H1 (cell line): ENCODE data around the gene TRIM52. TPM values are rescaled to one million over a fixed set of nuclear protein-coding genes. Genes with fewer than 3 reads are reported as not detected.

ENCODE experiments used
- BACH1 ChIP-seq: IDR thresholded peaks from 2 replicates; pipeline ENCODE4 v1.6.1; 2012; ENCODE audit warnings: low read length, improper control_type of control experiment
- CBX8 ChIP-seq: fragments of 300-800, 300-1000 bp; sonication (generic); IDR thresholded peaks from 2 replicates; pipeline ENCODE4 v1.7.1; 2016; ENCODE audit warnings: low read depth, low read length, borderline replicate concordance
- CREB1 ChIP-seq: IDR thresholded peaks from 2 replicates; pipeline ENCODE4 v1.6.1; 2012; ENCODE audit warnings: inconsistent platforms
- EZH2 ChIP-seq: fragments of 200-600 bp; sonication (generic); IDR thresholded peaks from 2 replicates; pipeline ENCODE4 v1.7.1; 2012; ENCODE audit warnings: low read depth, mild to moderate bottlenecking, moderate library complexity, low read length, inconsistent platforms; ENCODE audit not compliant: severe bottlenecking
- SP1 ChIP-seq: IDR thresholded peaks from 2 replicates; pipeline ENCODE4 v1.6.1; 2011; ENCODE audit warnings: low read depth, low read length
- SP4 ChIP-seq: IDR thresholded peaks from 2 replicates; pipeline ENCODE4 v1.6.1; 2012; ENCODE audit warnings: low read length, inconsistent platforms
- SUZ12 ChIP-seq: fragments of 200-600 bp; sonication (generic); IDR thresholded peaks from 2 replicates; pipeline ENCODE4 v1.6.1; 2012; ENCODE audit warnings: mild to moderate bottlenecking, inconsistent platforms, low read length, moderate library complexity, mixed read lengths
- TAF1 ChIP-seq: IDR thresholded peaks from 2 replicates; pipeline ENCODE4 v1.6.1; 2011; ENCODE audit warnings: mild to moderate bottlenecking, low read depth, low read length
- TAF7 ChIP-seq: optimal IDR thresholded peaks from 2 replicates; pipeline ENCODE3; 2011; ENCODE audit warnings: low read depth, mild to moderate bottlenecking, inconsistent platforms, low read length, moderate library complexity, borderline replicate concordance
- TCF12 ChIP-seq: IDR thresholded peaks from 2 replicates; pipeline ENCODE4 v1.6.1; 2011; ENCODE audit warnings: low read depth, mild to moderate bottlenecking, low read length
- TEAD4 ChIP-seq: IDR thresholded peaks from 2 replicates; pipeline ENCODE4 v1.6.1; 2012; ENCODE audit warnings: low read depth, low read length, inconsistent platforms, mixed read lengths
- polyA plus RNA-seq, 7 experiments: library from polyadenylated mRNA; depleted of rRNA in 3 of 7; stranded (reverse) in 5 of 7; unstranded in 2 of 7; fragments of >200 nt in 5 of 7; fragments of 200-250 nt in 2 of 7; gene quantifications; 1 replicate in 5 of 7; 2 replicates in 1 of 7; 4 replicates in 1 of 7; pipeline versions ENCODE4 v1.2.1 to v1.2.3, GENCODE V29; 2011 to 2013; ENCODE audit warnings: missing spikeins in 2 of 7, mixed read lengths in 2 of 7
- total RNA-seq: library from RNA; stranded (reverse); fragmentation: NEBNext Ultra II Directional; extraction: Animal tissue kit (Norgen Biotek cat#: 25700); gene quantifications from 2 replicates; pipeline ENCODE4 v1.2.1, GENCODE V29; 2021
- TF ChIP-seq, protein P1 (sequence below), 3 experiments: IDR thresholded peaks; 1 replicate in 2 of 3; 2 replicates in 1 of 3; pipeline versions ENCODE4 v1.5.1 to v1.6.1; 2011; ENCODE audit warnings: low read length in 3 of 3, mild to moderate bottlenecking in 3 of 3, inconsistent platforms in 2 of 3, low read depth in 1 of 3, moderate library complexity in 1 of 3; ENCODE audit not compliant: insufficient read depth in 1 of 3; ENCODE audit errors: control extremely low read depth in 1 of 3
- TF ChIP-seq, protein P2 (sequence below): IDR thresholded peaks from 2 replicates; pipeline ENCODE4 v1.6.1; 2011; ENCODE audit warnings: low read length, improper control_type of control experiment

The TRIM52 gene
- total and polyA plus RNA-seq, 2 of the 8 experiments (the other 6 are each of a cell fraction or from before 2014, with no cell fraction given), result 4.2 to 5.7 TPM

GRCh38 chr5:181223729-181224389 lies 37.1 kb downstream of the TRIM52 start (continued):
- TF ChIP-seq, protein P1, sequence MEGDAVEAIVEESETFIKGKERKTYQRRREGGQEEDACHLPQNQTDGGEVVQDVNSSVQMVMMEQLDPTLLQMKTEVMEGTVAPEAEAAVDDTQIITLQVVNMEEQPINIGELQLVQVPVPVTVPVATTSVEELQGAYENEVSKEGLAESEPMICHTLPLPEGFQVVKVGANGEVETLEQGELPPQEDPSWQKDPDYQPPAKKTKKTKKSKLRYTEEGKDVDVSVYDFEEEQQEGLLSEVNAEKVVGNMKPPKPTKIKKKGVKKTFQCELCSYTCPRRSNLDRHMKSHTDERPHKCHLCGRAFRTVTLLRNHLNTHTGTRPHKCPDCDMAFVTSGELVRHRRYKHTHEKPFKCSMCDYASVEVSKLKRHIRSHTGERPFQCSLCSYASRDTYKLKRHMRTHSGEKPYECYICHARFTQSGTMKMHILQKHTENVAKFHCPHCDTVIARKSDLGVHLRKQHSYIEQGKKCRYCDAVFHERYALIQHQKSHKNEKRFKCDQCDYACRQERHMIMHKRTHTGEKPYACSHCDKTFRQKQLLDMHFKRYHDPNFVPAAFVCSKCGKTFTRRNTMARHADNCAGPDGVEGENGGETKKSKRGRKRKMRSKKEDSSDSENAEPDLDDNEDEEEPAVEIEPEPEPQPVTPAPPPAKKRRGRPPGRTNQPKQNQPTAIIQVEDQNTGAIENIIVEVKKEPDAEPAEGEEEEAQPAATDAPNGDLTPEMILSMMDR (IDR thresholded peaks at IDR 0.05; ENCODE audit: control extremely low read depth in 1 of 3, insufficient read depth in 1 of 3, low read depth in 1 of 3, low read length in 3 of 3), result no peak
- no peak for TF ChIP-seq TAF1
- TF ChIP-seq EZH2, result no peak
- 0 out of 2 replicates have a peak, but pooled peaks have one; percentile 3 for TF ChIP-seq CREB1
- TF ChIP-seq TEAD4, result 0 out of 2 replicates have a peak, but pooled peaks have one; percentile 18
- TF ChIP-seq SP1, result no peak
- no peak for TF ChIP-seq TAF7
- no peak for TF ChIP-seq SP4
- no peak for TF ChIP-seq CBX8
- TF ChIP-seq, protein P2, sequence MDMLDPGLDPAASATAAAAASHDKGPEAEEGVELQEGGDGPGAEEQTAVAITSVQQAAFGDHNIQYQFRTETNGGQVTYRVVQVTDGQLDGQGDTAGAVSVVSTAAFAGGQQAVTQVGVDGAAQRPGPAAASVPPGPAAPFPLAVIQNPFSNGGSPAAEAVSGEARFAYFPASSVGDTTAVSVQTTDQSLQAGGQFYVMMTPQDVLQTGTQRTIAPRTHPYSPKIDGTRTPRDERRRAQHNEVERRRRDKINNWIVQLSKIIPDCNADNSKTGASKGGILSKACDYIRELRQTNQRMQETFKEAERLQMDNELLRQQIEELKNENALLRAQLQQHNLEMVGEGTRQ, result no peak
- no peak for TF ChIP-seq BACH1
- TF ChIP-seq TCF12, result no peak
- TF ChIP-seq SUZ12, result no peak
